NOMO-1 treated with DMSO at 0.1 percent for 48 hours (cell line): Measurements from ENCODE around the gene ACP3.
"Not testable (repeated sequence)": the region's sequence is repeated elsewhere in the genome, so short reads cannot be mapped to it uniquely, and the experiment has no call there.

ENCODE experiments used
- DNase-seq: peaks from one replicate; lab custom pipeline; 2025; ENCODE audit not compliant: unreplicated experiment; lab: John Stamatoyannopoulos, UW

The ACP3 gene

GRCh38 chr3:132317229-132317948 lies at the start of gene ACP3:
ACP3 (plus strand) TSS chr3:132317407; CDS start chr3:132317457, 50 bp downstream.
- DNase-seq, result peak; percentile 100

GRCh38 chr3:132268956-132269355 lies 48.3 kb upstream of the ACP3 start:
- DNase-seq, result no peak

- DNase-seq, result no peak
Measured at GRCh38 chr3:132273036-132273435, 44.2 kb upstream of the ACP3 start.

- DNase-seq, result no peak
Measured at GRCh38 chr3:132276228-132276906, 40.8 kb upstream of the ACP3 start.

GRCh38 chr3:132279030-132279429 lies 38.2 kb upstream of the ACP3 start:
- DNase-seq, result no peak

GRCh38 chr3:132283440-132283839 lies 33.8 kb upstream of the ACP3 start:
- peak; percentile 100 for DNase-seq

GRCh38 chr3:132283916-132284405 lies 33.2 kb upstream of the ACP3 start:
- DNase-seq, result no peak

GRCh38 chr3:132284781-132285619 lies 32.2 kb upstream of the ACP3 start:
- DNase-seq, result peak; percentile 86

GRCh38 chr3:132285620-132285945 lies 31.6 kb upstream of the ACP3 start:
- no peak for DNase-seq

- no peak for DNase-seq
Measured at GRCh38 chr3:132286035-132286434, 31.2 kb upstream of the ACP3 start.

GRCh38 chr3:132288357-132288756 lies 28.9 kb upstream of the ACP3 start:
- DNase-seq, result no peak

- DNase-seq, result no peak
Measured at GRCh38 chr3:132289316-132289715, 27.9 kb upstream of the ACP3 start.

GRCh38 chr3:132290833-132291232 lies 26.4 kb upstream of the ACP3 start:
- peak; percentile 98 for DNase-seq

GRCh38 chr3:132292042-132292441 lies 25.2 kb upstream of the ACP3 start:
- DNase-seq, result no peak

- DNase-seq, result peak; percentile 58
Measured at GRCh38 chr3:132293251-132293650, 24.0 kb upstream of the ACP3 start.

GRCh38 chr3:132294906-132295305 lies 22.3 kb upstream of the ACP3 start:
- DNase-seq, result no peak

GRCh38 chr3:132303336-132304201 lies 13.6 kb upstream of the ACP3 start:
- DNase-seq, result not testable (repeated sequence)

- DNase-seq, result not testable (repeated sequence)
Measured at GRCh38 chr3:132304351-132304750, 12.9 kb upstream of the ACP3 start.

- not testable (repeated sequence) for DNase-seq
Measured at GRCh38 chr3:132310057-132310456, 7.2 kb upstream of the ACP3 start.

- no peak for DNase-seq
Measured at GRCh38 chr3:132311316-132311715, 5.9 kb upstream of the ACP3 start.

- no peak for DNase-seq
Measured at GRCh38 chr3:132311841-132312240, 5.4 kb upstream of the ACP3 start.
